Uterus (tissue), 2 donors: ENCODE results near the gene MIB2.

Experiments used
- CTCF ChIP-seq, 4 experiments: fragments of 200-600 bp in 2 of 4; fragments of 450-650 bp in 2 of 4; sonication (generic) in 2 of 4; IDR thresholded peaks; one replicate each; pipeline ENCODE4 v1.5.1; 2016 to 2019; ENCODE audit warnings: antibody characterized with exemption in 4 of 4, mild to moderate bottlenecking in 2 of 4, moderate library complexity in 1 of 4
- POLR2A ChIP-seq, 2 donors: fragments of 450-650 bp; IDR thresholded peaks; one replicate each; pipeline ENCODE4 v1.6.1; 2016; ENCODE audit warnings: antibody characterized with exemption in 2 of 2, mild to moderate bottlenecking in 1 of 2, moderate library complexity in 1 of 2

DNA sequence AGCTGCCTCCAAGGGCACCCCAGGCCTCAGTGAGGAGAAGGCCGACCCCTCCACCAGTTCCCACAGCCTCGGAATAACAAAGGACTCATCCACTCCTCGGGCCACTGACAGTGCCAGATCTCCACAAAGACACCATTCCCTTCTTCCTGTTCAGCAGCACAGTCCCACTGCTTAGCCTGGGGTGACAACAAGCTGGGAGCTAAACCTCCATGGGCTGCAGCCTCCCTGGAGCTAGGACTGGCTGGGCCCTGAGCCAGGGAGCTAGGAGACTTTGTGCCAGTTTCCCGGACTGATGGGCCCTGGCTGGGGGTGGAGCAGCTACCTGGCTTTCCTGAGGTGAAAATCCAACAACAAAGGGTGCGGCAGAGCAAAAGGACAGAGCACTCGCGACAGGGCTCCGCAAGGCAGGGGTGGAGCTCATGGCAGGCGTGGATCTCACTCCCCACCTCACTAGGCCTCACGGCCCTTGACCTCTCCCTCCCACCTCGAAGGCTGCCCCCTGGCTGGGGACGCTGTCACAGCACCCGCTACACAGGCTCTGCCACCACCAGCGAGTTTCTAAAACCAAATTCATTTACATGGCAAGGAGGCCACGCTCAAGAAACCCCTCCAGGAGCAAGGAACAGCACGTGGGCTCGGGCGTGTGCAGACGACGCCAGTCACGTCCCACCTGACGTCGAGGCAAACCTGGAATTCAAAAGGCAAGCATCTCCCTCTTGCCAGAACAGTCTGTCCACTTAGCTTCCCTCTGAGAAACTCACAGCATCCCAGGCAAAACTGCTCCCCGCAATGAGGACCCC lies 63.5 kb downstream of the MIB2 start:
- no peak for TF ChIP-seq CTCF (IDR thresholded peaks at IDR 0.05)
- no peak for TF ChIP-seq POLR2A (IDR thresholded peaks at IDR 0.05)
